Ecto neural progenitor cell (in vitro differentiated cells): ENCODE results near the gene GAS7.

Source experiments
- DNase-seq: peaks from one replicate; pipeline ENCODE4 v3.0.0-alpha.2; 2018; ENCODE audit warnings: low spot score

Gene GAS7

DNA sequence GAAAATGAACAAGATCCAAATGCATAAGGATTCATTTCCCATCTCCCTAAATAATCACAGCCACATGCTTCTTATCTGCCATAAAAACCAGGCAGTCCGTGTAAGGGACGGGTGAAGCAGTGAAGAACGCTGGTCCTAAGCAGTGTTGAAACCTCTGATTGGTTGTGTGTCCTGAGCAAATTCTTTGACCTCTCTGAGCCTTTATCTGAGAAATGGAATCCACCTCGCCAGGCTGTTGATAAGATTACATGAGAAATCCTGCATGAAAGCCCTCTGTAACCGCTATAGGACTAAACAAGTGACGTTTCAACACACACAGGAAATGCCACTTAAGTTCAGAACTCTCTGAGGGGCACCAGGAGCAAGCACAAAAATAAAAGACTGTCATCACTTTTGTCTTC is 26.8 kb downstream of the GAS7 start:
- no peak for DNase-seq

DNA sequence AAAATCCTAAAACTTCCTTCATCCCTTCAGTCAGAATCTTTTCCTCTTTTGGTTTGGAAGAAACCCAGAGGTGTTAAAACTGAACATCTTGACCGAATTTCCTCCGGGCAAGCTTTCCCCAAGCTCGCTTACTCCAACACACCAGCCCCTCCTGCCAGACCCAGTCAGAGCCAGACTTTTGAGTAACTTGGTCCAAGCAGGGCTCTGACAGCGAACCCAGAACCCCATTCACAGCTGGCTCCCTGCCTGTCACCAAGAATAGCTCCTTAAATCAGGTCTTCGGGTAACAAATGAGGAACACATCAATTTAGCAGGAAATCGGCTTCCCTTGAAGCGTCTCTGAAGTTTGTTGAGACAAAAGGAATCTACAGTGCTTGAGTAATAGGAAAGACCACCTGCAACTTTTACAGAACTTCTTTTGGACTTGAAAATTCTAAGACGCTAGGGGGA is 27.3 kb downstream of the GAS7 start:
- no peak for DNase-seq

GRCh38 chr17:10170233-10170632 is 28.2 kb downstream of the GAS7 start:
- DNase-seq: no peak

DNA sequence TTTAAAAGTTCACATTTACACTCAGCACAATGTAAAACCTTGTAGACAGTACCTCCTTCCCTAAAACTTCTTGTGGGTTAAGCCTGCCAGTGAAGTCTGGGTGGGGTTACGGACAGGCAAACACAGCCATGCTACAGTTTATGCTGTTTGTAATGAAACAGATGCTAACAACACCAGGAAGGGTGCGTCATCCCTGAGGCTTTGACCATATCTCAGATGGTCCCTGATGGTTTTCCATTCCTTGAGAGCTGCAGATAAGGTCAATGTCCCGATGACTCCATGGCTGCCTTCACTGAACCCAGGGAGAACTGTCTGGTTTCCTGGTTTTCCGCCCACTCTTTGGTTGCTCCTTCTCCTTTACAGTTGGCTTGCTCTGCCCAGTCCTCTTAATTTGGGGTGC is 29.1 kb downstream of the GAS7 start:
- DNase-seq: no peak

- DNase-seq: no peak
These were observed 32.0 kb downstream of the GAS7 start for GRCh38 chr17:10166176-10166935.

GRCh38 chr17:10162096-10162495 is 36.3 kb downstream of the GAS7 start:
- DNase-seq: no peak

DNA sequence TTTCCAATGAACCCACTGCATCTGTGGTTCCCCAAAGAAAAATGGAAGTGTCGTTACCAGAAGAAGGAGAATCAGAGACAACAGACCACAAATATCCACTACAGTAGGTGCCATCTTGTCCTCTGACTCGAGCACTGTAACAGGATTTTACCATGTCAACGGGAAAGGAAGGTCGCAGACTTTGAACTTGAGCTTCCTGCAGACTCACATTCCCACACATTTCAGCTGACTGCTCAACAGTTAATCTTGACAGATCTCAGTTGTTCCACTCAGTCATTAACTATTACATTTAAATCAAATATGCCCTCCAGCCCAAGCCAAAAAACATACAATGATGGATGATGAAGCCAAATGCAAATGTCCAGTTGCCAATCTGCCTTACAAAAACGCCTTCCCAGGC is 37.0 kb downstream of the GAS7 start:
- DNase-seq: no peak

DNA sequence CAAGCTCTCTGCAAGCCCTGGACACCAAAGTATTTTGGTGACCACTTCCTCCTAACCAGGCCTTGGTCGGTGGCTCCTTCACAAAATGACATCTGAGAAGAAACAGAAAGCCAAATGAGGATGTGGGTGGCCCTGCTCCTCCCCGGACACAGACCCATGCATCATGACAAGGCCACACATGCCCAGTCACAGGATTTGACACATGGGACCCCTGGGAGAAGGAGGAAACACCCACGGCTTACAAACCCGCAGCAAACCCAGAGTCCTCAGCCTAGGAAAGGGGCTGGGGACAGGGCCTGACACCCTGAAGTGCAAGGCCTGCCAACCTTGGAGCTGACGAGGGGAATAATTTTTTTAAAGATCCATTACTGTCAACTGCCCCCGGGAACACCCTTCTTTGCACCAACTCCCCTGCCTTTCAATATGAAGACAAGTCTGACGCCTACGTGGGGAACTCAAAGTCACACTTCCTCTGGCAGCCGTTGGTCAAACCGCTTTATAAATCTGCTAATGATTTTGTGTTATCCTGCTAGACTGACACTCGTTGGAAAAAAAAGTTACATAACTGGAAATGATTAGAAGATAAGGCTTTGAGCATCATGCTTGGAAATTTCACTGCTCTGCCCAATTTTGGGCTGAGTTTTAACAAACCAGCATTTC is 41.3 kb downstream of the GAS7 start:
- DNase-seq: no peak

DNA sequence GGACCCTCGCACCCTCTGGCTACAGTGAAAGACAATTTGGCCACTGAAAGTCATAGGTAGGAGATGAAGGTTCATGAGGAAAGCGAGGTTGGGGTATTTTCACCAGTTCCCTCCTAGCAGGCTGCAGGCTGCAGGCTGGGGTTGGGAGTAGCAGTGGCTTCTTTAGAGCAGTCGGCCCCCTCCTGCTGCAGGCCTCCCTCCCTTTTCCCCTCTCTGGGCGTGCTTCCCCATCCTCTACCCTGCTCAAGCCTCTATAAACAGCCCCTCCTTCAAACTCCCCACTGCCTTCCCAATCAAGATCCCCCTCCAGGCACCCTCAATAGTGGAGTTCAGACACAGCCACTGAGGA is 41.8 kb downstream of the GAS7 start:
- no peak for DNase-seq

DNA sequence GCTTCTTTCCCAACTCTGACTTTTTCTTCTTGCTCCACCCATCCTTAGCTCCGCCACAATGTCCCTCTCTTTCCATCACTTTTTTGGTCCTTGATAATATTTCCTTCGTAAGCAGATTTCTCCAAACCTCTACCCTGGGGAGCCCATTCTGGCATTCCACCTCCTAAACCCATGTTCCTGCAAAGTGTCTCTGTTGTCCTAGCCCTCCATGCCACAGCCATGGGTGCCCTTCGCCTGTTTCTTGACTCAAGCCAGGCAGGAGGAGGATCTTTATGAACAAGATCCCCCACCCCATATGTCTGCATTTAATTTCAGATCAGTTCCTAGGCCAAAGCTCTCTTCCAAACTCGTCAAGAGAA is 42.4 kb downstream of the GAS7 start:
- DNase-seq: no peak

- DNase-seq: no peak
These were observed 42.9 kb downstream of the GAS7 start for GRCh38 chr17:10155371-10156076.

- DNase-seq: no peak
These were observed 46.5 kb downstream of the GAS7 start for GRCh38 chr17:10151667-10152496.

DNA sequence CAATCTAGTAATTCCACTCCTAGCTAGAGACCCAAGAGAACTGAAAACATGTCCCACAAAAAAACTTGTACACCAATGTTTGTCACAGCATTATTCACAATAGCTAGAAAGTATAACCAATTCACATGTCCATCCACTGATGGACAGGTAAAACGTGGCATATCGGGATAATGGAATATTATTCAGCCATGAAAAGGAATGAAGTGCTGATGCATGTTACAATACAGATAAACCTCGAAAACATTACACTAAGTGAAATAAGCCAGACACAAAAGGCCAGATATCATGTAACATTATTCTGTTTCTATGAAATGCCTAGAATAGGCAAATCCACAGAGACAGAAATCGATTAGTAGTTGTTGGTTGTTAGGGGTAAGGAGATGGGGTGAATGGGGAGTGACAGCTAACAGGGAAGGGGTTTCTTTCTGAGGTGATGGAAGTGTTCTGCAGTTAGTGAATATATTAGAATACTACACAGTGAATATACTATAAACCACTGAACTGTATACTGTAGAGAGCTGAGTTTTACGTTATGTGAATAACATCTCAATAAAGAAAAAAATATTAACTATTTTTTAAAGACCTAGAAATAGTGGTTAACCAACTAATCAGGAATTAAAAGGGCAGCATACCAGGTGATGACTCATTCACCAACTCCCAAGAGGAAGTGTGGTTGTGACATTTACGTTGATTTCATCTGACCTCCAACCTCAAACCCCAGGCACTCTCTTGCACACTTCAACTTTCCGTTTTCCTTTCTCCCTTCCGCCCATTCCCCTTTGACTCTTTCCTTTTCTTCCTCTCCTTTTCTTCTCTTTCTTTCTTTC is 48.6 kb downstream of the GAS7 start:
- no peak for DNase-seq

DNA sequence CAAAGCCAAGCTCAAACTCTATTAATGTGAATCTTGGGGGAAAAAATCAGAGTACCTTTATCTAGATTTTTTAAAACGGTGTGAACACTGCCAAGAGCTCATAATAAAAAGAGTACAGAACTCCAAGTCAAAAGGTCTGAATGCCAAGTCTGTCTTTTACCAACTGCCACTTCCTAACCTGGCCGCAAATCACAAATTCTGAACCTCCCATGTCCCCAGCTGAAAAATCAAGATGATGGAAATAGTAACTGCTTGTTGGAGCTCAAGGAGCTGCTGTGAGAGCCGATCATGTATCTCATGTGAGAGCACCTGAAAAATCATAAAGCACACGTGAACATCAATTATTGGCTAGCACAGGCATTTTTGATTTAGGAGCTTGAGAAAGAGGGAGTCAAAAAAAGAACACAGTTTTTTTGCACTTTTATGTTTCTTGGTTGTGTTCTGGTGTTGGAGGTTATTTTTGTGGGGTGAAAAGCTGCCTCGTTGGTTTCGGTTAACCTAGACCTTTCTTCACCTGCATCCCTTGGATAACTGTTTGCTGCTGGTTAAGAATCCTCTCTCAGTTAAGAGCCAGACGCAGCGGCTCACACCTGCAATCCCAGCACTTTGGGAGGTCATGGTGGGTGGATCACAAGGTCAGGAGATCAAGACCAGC is 50.5 kb downstream of the GAS7 start:
- no peak for DNase-seq

- DNase-seq: no peak
These were observed 51.4 kb downstream of the GAS7 start for GRCh38 chr17:10147040-10147439.

DNA sequence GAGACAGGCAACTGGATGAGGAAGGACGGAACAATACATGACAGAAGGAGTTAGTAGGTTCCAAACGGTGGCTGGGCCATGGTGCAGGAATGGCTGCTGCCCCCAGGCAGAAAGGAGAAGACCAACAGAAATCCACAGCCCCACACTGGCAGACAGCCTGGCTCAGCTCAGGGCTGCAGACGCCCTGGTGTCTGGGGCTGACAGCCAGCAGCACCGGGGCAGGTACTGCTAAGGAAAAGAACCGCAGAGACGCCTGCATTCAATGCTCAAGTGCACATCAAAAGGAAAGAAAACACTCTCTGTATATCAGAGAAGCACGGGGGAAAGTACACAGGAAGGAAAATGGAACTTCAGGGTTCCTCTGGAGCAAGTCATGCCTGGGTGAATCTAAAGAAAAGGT is 53.4 kb downstream of the GAS7 start:
- DNase-seq: no peak

- no peak for DNase-seq
These were observed 54.0 kb downstream of the GAS7 start for GRCh38 chr17:10144456-10144855.

DNA sequence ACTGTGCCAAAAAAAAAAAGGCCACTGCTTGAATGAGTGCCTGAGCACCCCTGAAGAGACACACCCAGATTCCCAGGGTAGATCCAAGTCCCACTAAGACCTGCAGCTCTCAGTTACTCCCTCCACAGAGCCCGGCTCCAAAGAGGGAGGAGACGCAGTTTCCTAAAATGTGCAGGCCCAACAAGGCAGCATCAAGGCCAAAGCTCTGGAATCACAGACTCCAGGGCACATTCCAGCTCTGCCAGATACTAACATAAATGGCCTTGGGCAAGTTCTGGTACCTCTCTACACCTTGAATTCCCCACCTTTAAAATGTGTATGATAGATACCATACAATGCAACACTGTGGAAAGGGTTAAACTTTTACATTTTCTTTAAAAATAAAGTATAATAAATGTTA is 57.0 kb downstream of the GAS7 start:
- DNase-seq: no peak

DNA sequence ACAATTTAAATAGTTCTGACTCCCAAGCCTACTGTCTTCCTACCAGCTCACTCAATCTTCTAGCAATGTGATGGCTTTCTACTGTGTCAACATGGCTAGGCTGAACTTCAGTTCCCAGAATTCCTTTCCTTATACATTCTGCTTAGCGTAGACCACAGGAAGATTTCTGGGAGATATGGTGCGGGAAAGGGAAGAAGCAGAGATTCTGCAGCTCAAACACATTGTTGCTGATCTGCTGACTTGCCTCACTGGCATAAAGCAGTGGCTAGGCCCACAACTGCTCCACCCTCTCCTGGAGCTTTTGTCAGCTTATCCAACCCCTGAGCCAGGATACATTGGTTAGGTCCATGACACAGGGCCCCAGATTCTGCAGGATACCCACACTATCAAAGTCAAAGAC is 58.8 kb downstream of the GAS7 start:
- no peak for DNase-seq

- no peak for DNase-seq
These were observed 62.0 kb downstream of the GAS7 start for GRCh38 chr17:10136258-10136981.
